Kidney (tissue), 14 donors: ENCODE data around the gene MOB3B. TPM values are rescaled to one million over a fixed set of nuclear protein-coding genes. Genes with fewer than 3 reads are reported as not detected.

ENCODE experiments used
- DNase-seq, 5 donors: peaks; one replicate each; pipeline ENCODE4 v3.0.0-alpha.2; 2013 to 2020
- FAIRE-seq: peaks from 2 replicates; lab custom pipeline; 2012; peaks lifted over from hg19 to GRCh38; lab: Jason Lieb, UNC
- H3K27ac ChIP-seq, 2 donors: one replicate each; pipeline ENCODE4 v1.7.0; 2013; ENCODE audit warnings: low read depth in 2 of 2, low read length in 2 of 2, inconsistent platforms in 1 of 2
- H3K27me3 ChIP-seq: one replicate; pipeline ENCODE4 v1.7.1; 2013; ENCODE audit warnings: low read length, inconsistent platforms; ENCODE audit not compliant: control insufficient read depth, insufficient read depth
- H3K36me3 ChIP-seq, 3 donors: one replicate each; pipeline versions ENCODE4 v1.7.0 to v1.7.1; 2013; ENCODE audit warnings: low read length in 3 of 3, control low read depth in 1 of 3, inconsistent platforms in 1 of 3; ENCODE audit not compliant: insufficient read depth in 3 of 3, control insufficient read depth in 2 of 3
- H3K4me1 ChIP-seq, 3 donors: one replicate each; pipeline versions ENCODE4 v1.7.0 to v1.7.1; 2013; ENCODE audit warnings: low read length in 3 of 3, inconsistent platforms in 1 of 3, low read depth in 1 of 3; ENCODE audit not compliant: control insufficient read depth in 2 of 3, insufficient read depth in 2 of 3
- H3K4me3 ChIP-seq, 3 donors: one replicate each; pipeline versions ENCODE4 v1.7.0 to v1.8.1; 2013; ENCODE audit warnings: low read length in 3 of 3, control low read depth in 1 of 3, inconsistent platforms in 1 of 3
- H3K9ac ChIP-seq, 3 donors: one replicate each; pipeline versions ENCODE4 v1.7.0 to v1.7.1; 2013; ENCODE audit warnings: low read length in 3 of 3, control low read depth in 1 of 3, inconsistent platforms in 1 of 3
- H3K9me3 ChIP-seq, 3 donors: one replicate each; pipeline versions ENCODE4 v1.7.0 to v1.7.1; 2013; ENCODE audit warnings: low read length in 3 of 3, control low read depth in 1 of 3, inconsistent platforms in 1 of 3; ENCODE audit not compliant: control insufficient read depth in 2 of 3, insufficient read depth in 1 of 3
- intact Hi-C: fragments of 100-400 bp; cut with DNase I; formaldehyde crosslinking; loops from one replicate; pipeline ENCODE4 v1.11.1; 2022
- polyA plus RNA-seq: library from polyadenylated mRNA; stranded (reverse); fragments of 350-450 nt; fragmentation: Illumina TruSeq; extraction: RNeasy Lipid Tissue Mini Kit (QIAGEN cat#74804); gene quantifications from one replicate; pipeline ENCODE4 v1.2.3, GENCODE V29; 2014; ENCODE audit warnings: low read depth, low replicate concordance; ENCODE audit not compliant: insufficient read depth
- total RNA-seq: library from RNA; stranded (reverse); fragmentation: NEBNext Ultra II Directional; extraction: Animal tissue kit (Norgen Biotek cat#: 25700); gene quantifications from one replicate; pipeline ENCODE4 v1.2.1, GENCODE V29; 2021
- TF ChIP-seq, protein P1 (sequence below): IDR thresholded peaks from 3 replicates; pipeline ENCODE4 v1.5.1; 2012; ENCODE audit warnings: mild to moderate bottlenecking, moderate library complexity, borderline replicate concordance; ENCODE audit not compliant: insufficient read depth; ENCODE audit errors: extremely low read depth
- donor health status: control.
- donor health status: control.
- donor health status: control.
- donor health status: control.
- donor health status: control.
- donor health status: DM: yes; HTN: yes; CAD: no.
- donor health status: Normal renal cell carcinoma (clear cell type).

Gene MOB3B
- total and polyA plus RNA-seq, 2 donors from 2014 or later: 5.9 to 22.5 TPM

DNA sequence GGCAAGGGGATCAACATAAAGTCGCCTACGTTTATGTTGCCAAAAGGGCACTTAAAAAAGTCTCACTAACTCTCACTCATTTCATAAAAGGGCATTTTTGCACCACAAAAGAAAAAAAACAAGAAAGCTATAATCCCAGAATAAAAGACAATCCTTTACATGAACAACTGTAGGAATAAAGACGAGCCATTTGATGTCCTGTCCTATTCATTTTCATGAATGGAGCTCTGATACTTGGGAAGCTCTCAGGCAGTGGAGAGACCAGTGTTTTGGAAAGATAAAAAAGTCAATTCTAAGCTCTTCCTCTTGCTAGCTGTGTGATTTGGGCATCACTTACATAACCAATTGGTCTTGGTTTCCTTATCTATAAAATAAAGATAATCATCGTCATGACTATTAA, 137.2 kb downstream of the MOB3B start:
- intact Hi-C loops: no loop called here
- Histone ChIP-seq H3K9ac (no peak overlapping the region), H3K27me3 (no peaks in the 10 kb centered on the region), H3K27ac (no peak overlapping the region), H3K4me3 (no peak overlapping the region), H3K9me3 (no peaks in the 10 kb centered on the region), H3K36me3 (no peaks in the 10 kb centered on the region), H3K4me1 (peaks cover 5 to 17% (median 9%) of the 10 kb centered on the region in 3 donors)
- TF ChIP-seq, protein P1, sequence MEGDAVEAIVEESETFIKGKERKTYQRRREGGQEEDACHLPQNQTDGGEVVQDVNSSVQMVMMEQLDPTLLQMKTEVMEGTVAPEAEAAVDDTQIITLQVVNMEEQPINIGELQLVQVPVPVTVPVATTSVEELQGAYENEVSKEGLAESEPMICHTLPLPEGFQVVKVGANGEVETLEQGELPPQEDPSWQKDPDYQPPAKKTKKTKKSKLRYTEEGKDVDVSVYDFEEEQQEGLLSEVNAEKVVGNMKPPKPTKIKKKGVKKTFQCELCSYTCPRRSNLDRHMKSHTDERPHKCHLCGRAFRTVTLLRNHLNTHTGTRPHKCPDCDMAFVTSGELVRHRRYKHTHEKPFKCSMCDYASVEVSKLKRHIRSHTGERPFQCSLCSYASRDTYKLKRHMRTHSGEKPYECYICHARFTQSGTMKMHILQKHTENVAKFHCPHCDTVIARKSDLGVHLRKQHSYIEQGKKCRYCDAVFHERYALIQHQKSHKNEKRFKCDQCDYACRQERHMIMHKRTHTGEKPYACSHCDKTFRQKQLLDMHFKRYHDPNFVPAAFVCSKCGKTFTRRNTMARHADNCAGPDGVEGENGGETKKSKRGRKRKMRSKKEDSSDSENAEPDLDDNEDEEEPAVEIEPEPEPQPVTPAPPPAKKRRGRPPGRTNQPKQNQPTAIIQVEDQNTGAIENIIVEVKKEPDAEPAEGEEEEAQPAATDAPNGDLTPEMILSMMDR: no peak
- no peak for DNase-seq
- FAIRE-seq: no peak

- Histone ChIP-seq H3K27me3 (no peaks in the 10 kb centered on the region), H3K9ac (no peak overlapping the region), H3K4me3 (no peak overlapping the region), H3K27ac (no peak overlapping the region), H3K9me3 (no peaks in the 10 kb centered on the region), H3K36me3 (no peaks in the 10 kb centered on the region), H3K4me1 (peaks cover 10 to 29% (median 14%) of the 10 kb centered on the region in 3 donors)
- TF ChIP-seq, protein P1: no peak
- no peak for FAIRE-seq
- intact Hi-C loops: no loop called here
- no peak for DNase-seq
Observed at GRCh38 chr9:27391040-27391895, 138.3 kb downstream of the MOB3B start.

- H3K9ac ChIP-seq: no peak overlapping the region
- TF ChIP-seq, protein P1: no peak
- no peak overlapping the region for H3K27ac ChIP-seq
- intact Hi-C loops: no loop called here
- no peak for FAIRE-seq
- H3K9me3 ChIP-seq: no peaks in the 10 kb centered on the region
- no peaks in the 10 kb centered on the region for H3K27me3 ChIP-seq
- H3K36me3 ChIP-seq: no peaks in the 10 kb centered on the region
- H3K4me3 ChIP-seq: no peak overlapping the region
- no peak for DNase-seq
- peaks cover 9 to 25% (median 14%) of the 10 kb centered on the region in 3 donors for H3K4me1 ChIP-seq
Observed at GRCh38 chr9:27388150-27388549, 141.5 kb downstream of the MOB3B start.
